ENCODE data around the gene SRRD.

DNA sequence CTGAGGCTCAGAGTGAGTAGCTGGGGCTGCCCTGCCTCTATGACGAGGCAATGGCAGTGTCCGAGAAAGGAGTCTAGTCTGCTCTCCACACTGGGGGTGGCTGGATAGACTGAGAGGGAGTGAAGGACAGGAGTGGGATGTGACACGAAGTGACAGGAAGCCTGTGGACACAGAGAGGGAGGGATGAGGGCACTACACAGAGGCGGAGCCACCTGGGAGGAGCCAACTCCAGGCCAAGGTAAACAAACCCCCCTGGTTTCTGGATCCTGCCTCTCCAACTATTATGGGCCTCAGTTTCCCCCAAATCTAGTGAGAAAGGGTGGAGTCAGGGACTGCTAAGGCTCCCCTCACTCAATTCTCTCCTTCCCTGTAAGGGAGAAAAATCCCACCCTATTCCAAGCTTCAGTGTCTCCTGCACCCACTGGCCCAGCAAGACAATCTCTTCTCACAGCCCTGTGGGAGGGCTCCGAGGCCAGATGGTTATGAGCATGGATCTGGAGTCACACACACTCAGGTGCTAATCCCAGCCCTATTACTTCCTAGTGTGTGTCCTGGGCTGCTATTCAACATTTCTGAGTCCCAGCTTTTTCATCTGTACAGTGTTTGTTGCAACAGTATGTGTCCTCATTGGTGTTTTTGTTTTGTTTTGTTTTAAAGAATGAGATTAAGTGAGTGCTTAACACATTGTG is 29.7 kb upstream of the SRRD start:
- no peak for TF ChIP-seq POLR2AphosphoS5 (IDR thresholded peaks at IDR 0.05)
- TF ChIP-seq, protein P1, sequence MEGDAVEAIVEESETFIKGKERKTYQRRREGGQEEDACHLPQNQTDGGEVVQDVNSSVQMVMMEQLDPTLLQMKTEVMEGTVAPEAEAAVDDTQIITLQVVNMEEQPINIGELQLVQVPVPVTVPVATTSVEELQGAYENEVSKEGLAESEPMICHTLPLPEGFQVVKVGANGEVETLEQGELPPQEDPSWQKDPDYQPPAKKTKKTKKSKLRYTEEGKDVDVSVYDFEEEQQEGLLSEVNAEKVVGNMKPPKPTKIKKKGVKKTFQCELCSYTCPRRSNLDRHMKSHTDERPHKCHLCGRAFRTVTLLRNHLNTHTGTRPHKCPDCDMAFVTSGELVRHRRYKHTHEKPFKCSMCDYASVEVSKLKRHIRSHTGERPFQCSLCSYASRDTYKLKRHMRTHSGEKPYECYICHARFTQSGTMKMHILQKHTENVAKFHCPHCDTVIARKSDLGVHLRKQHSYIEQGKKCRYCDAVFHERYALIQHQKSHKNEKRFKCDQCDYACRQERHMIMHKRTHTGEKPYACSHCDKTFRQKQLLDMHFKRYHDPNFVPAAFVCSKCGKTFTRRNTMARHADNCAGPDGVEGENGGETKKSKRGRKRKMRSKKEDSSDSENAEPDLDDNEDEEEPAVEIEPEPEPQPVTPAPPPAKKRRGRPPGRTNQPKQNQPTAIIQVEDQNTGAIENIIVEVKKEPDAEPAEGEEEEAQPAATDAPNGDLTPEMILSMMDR (IDR thresholded peaks at IDR 0.05), result no peak
- no peak for TF ChIP-seq POLR2A (IDR thresholded peaks at IDR 0.05)
- no peak for TF ChIP-seq EP300 (IDR thresholded peaks at IDR 0.05)

Data from upper lobe of left lung (tissue), 4 donors.